AG08395 (cell line): ENCODE results near the gene PROSER2.
A peak's percentile ranks its signal among the peaks of the same experiment; 100 is the strongest.
"Not testable (repeated sequence)": the region's sequence is repeated elsewhere in the genome, so short reads cannot be mapped to it uniquely, and the experiment has no call there.

Experiments
- DNase-seq: peaks from one replicate; pipeline ENCODE4 v3.0.0; 2012; ENCODE audit warnings: mixed read lengths, low spot score

PROSER2 gene

DNA sequence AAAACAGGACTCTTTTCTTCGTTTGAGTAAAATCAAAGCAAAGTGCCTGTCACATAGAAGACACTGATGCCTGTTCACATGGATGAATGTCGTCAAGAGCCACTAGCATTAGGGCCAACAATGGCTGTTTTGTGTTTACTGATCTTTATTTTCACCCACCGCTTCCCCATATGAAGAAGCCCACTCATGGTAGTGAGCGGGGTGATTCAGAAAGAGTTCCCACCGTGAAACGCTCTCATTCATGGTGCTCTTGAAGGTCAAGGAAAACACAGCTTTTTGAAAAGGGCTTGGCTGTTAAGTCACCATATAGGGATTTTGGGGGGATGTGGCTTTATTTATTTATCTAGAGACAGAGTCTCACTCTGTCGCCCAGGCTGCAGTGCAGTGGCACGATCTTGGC, 12.5 kb downstream of the PROSER2 start:
- DNase-seq, result no peak

DNA sequence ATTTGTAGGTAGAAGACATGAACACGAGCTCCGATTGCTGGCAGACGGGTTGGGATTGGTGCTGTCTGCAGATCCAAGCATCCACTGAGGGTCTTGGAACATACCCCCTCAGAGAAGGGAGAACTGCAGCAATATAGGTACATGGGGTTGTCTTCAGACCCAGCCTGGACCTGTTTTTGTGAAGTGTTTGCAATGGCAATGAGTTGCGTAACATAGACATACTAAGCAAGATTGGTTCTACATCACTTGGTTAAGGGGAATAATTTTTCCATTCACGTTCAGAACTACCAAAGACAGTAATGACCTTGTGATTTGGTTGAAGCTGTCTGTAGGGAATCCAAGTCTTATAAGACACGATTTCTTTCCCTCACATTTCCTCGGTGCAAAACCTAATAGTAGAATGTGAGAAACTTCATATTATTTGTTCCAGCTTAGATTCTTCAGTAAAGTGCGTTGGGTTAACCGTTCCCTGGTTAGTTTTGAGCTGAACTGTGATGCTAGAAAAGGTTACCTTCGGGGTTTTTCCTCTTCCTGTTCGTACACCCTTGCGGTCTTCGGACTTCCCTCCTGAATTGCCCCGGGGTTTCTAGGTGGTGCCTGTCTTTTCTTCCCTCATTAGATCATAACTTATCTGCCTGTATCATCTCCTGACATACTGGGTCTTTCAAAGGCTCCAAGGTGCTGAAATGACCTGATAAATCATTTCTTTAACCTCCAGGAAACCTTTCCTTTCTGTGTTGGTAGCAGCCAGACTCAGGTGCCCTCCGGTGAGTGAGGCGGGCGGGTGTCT, 14.4 kb downstream of the PROSER2 start:
- DNase-seq, result no peak

DNA sequence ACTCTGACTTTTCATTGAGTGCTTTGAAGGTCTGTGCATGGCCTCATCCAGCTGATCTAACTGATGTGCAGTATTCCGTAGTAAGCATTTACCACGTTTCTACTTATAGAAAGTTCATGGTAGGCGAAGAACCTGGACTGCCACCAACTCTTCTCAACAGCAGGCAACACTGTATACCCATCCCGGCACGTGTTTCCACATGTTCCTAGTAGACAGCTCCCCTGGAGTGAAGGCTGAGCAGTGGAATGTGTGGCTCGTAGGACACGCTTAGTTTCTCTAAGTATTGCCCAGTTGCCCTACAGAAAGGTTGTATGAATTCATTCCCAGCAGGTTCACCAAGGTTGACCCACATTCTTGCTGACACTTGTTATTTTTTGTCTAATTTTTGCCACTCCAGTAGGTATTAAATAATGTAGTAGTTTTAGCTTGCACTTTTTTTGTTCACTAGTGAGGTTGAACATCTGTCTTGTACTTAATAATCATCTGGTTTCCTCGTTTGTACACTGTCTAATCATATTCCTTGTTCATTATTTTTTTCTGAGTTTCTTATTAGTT, 15.2 kb downstream of the PROSER2 start:
- DNase-seq, result no peak

GRCh38 chr10:11841375-11841774, 18.2 kb downstream of the PROSER2 start:
- no peak for DNase-seq

- DNase-seq, result no peak
Observed at GRCh38 chr10:11842411-11842810, 19.3 kb downstream of the PROSER2 start.

DNA sequence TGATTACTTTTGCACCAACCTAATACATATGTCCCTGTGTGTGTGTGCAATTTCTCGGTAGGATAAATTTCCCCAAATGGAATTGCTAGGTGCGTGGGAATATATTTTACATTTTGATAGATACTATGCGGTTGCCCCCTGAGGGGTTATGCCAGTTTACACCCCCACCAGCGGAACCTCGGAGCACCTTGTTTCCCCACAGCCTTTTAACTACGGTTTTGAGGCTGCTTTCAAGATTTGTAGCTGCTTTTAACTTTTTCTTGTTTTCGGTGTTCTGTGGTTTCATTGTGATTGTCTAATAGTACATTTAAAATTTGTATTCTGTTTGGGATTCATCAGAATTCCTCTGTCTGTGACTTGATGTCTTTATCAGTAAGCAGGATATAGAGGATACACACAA, 22.0 kb downstream of the PROSER2 start:
- no peak for DNase-seq

DNA sequence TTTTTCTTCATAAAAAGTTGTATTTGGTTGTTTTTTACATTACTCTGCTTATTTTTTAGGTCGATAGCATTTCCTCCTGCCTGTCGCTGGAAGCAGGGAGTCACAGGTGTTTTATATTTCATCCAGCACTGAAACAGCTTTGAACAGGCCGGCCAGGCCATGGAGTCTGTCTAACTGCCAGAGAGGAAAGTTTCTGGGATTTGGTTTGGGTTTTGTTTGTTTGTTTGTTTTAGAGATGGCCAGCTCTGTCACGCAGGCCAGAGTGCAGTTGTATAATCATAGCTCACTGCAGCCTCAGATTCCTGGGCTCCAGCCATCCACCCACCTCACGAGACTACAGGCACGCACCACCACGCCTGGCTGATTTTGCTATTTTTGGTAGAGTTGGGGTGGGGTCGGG, 23.4 kb downstream of the PROSER2 start:
- DNase-seq, result peak; percentile 47

DNA sequence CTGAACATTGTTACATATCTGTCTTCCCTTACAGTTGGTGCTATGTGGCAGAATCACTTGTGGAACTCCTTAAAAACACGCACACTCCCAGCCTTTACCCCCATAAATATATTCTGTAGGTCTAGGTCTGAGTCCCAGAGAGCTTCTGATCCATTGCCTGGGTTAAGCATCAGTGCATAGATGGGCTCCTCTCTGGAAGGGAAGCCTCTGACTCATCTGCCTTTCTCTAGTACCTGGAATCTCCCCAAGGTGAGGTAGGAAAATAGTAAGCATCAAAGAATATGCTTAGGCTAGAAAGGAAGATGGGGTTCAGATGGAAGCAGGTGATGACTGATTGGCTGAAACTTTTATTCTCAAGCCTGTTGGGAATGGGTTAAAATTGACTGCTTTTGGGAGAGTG, 26.1 kb downstream of the PROSER2 start:
- no peak for DNase-seq

DNA sequence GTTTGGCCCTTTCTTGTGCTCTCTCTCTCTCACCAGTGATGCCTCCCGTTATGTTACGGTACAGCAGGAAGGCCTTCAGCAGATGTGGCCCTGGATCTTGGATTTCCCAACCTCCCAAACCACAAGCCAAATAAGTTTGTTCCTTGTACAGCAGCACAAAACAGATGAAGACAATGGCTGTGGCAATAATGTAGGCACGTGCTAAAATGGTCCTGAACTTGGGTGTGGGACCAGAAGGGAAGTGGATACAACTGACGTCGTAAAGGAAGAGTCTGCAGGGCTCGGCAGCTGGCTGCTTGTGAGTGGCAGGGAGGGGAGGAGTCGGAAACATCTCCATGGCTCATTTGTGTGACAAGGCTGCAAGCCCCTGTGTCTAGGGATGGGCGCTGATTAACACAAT, 26.8 kb downstream of the PROSER2 start:
- DNase-seq, result peak; percentile 28

DNA sequence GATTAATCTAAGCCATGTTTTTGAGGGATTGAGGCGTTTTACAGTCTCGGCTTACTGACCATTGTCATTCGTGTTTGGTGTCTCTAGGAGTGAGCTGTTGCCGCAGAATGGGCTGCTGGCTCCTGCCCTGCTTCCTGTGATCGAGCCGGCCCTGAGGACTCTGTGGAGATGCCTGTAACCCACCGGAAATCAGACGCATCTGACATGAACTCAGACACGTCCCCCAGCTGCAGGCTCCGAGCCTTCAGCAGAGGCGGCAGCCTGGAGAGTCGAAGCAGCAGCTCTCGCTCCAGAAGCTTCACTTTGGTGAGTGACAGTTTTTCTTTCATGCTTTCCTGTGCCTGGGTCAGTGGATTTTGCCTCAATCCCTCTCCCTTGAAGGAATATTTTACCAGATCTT, 28.8 kb downstream of the PROSER2 start:
- no peak for DNase-seq

DNA sequence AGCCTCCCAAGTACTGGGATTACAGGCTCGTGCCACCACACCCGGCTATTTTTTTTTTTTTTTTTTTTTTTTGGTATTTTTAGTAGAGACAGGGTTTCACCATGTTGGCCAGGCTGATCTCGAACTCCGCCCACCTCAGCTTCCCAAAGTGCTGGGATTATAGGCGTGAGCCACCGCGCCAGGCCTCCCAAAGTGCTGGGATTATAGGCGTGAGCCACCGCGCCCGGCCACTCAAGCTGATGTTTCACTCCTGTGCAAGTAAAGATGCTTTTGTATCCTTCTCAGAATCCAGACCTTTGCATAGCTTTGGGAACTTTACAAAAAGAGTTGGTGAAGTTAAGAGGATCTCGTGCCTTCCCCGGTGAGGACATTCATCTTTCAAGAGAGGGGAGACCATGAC, 29.5 kb downstream of the PROSER2 start:
- not testable (repeated sequence) for DNase-seq

DNA sequence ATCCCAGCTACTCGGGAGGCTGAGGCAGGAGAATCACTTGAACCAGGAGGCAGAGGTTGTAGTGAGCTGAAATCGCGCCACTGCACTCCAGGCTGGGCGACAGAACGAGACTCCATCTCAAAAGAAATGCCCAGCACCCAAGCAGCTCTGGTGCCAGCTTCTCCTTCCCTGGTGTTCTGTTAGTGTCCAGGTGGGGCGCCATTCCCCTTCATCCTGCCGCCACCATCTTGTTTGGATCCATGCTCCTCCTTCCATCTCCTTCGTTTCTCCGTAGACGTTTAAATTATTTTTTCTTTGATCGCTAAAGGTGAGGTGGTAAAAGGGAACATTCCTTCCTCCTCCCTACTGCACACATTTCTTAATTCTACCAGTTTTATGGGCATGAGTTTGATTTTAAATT, 30.3 kb downstream of the PROSER2 start:
- no peak for DNase-seq

DNA sequence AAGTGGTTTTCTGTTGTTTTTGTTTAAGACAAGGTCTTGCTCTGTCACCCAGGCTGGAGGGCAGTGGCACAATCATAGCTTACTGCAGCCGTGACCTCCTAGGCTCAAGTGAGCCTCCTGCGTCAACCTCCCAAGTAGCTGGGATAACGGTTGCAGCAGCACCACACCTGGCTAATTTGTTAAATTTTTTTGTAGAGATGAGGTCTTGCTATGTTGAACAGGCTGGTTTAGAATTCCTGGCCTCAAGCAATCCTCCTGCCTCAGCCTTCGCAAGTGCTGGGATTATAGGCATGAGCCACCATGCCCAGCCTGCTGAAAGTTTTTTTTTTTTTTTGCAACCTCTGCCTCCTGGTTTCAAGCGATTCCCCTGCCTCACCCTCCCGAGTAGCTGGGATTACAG, 31.1 kb downstream of the PROSER2 start:
- DNase-seq, result no peak

DNA sequence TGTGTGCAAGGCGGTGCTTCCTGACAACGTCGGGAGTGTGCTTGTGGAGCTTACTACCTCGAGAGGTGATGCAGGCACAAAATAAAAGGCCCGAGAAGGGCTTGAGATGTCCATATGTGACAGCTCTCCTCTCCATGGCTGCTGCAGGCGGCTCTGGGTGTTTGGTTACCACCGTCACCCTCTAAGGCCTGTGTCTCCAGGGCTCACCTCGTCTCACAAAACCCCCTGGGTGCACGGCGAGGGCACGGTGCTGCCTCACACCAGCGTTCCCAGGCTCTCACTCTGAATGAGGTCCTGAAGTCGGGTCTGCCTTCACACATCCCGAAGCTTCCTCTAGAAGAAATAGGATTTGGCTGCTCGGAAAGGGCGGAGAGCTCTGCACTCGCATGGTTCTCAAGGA, 32.9 kb downstream of the PROSER2 start:
- DNase-seq, result no peak

DNA sequence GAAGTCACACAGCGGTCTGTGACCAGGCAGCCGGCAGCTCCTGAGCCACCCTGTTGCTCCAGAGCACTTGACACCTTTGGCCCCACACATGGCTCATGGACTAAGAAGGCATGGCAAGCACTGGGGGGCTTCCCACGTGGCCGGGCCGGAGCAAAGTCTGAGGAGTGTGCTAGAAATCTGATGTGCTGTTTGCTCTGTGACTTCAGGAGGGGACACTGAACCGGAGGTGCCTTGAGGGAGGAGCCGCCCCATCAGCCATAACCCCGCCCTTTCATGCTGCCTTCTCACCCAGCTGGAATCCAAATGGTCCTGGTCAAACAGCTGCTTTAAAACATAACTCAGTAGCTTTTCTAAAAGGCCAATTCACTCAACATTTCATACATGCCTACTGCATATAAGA, 33.5 kb downstream of the PROSER2 start:
- peak; percentile 82 for DNase-seq

GRCh38 chr10:11858093-11858492, 34.9 kb downstream of the PROSER2 start:
- DNase-seq, result no peak

DNA sequence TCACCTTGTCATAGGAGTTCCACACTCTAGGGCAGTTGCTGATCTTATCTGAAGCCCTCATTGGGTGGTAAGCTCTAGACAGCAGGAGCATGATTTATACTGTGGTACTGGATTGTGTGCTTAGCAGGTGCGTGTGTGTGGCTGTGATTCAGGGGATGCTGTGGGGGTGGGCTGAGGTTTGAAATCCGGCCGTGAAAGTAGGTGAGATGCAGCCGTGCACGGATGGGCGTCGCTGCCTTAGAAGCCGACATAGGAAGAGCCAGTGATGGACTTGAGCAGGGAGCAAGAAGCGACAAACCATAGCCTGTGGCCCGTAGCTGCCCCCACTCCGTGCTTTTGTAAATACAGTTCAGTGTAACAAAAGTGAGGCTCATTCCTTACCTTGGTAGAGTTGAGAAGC, 38.2 kb downstream of the PROSER2 start:
- no peak for DNase-seq

DNA sequence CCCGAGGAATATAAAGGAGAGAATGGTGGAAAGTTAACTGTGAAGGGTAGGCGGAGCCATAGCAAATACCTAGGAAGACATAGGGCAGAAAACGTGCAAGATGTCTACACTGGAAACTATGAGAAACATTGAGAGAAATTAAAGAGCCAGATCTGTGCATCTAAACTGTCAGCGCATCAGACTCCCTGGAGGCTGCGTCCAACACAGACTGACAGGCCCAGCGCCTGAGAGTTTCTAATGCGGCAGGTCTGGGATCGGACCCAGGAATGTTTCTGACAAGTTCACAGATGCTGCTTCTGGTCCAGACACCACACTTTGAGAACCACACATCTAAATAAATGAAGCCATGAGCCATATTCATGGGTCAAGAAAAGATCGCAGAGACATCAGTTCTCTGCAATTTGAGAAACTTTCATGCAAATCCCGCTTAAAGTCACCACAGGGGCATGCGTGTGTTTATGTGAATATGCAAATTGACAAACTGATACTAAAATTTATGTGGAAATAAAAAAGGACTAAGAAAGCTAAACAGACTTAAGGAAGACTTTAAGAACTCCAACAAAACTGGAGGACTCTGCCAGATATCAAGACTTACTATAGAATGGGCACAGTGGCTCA, 38.8 kb downstream of the PROSER2 start:
- DNase-seq, result no peak

- no peak for DNase-seq
Observed at GRCh38 chr10:11863353-11864109, 40.4 kb downstream of the PROSER2 start.

GRCh38 chr10:11864727-11865126, 41.6 kb downstream of the PROSER2 start:
- no peak for DNase-seq

GRCh38 chr10:11865561-11865960, 42.4 kb downstream of the PROSER2 start:
- DNase-seq, result no peak

DNA sequence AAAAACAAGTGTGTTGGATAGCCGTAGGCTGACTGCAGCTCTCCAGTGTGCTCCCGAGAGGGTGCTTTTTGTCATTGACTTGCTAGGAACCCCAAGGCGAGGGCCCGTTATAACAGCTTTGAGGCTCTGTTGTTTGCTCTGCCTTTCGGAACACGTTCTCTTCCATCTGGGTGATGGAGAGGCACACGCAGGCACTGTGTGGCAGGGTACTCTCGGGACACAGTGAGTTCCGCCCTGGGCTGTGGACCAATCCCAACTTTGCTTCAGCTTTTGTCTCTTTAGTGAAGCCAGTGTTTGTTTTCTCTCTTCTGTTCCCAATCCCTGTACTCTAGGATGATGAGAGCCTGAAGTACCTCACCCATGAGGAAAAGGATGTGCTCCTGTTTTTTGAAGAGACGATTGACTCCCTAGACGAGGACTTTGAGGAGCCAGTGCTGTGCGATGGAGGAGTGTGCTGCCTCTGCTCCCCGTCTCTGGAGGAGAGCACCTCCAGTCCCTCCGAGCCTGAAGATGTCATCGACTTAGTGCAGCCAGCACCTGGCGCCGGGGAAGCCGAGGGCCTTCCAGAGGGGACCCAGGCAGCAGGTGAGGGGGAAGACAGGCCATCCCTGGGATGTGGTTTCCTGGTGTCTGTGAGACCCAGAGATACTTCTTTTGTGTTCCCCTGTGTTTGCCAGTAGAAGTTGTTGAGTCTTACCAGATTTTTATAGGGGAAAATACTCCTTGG, 43.2 kb downstream of the PROSER2 start:
- DNase-seq, result no peak
